ENCODE measurements around the gene ZNF487. TPM values are rescaled to one million over a fixed set of nuclear protein-coding genes. Genes with fewer than 3 reads are reported as not detected.

Gene ZNF487
- total and polyA plus RNA-seq, 2 of the 13 experiments (the other 11 are each of a cell fraction or from before 2014, with no cell fraction given): 7.4 to 8.8 TPM

DNA sequence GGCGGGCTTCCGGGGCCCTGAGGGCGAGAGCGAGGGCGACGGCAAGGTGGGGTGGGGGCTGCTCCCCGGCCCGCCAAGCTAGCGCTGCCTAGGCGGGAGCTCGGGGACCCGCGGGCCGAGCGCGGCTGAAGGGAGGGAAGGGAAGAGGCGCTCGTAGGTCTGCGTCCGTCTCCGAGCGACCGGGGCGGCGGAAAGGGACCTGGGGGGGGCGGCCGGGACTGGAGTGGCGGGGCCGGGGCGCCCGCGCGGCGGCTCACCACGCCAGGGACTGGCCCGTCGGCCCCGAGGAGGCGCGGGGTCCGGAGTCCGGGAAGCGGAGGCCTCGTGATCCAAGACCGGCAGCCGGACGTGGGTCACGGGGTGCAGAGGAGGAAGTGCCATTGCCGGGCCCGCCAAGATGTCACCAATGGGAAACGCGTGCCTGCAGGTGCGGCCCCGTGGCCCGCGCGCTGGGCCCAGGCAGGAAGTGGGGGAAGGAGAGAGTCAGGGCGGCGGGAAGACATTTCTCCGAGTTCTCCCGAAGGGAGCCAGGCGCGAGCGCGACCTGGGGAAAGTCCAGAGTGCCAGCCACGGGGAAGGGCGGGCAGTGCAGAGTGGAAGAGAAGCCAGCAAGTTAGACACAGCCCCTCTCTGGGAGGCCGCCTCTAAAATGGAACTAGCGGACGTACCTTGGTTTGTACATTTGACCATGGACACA, 39.8 kb upstream of the ZNF487 start (continued):
- TF ChIP-seq, protein P1, sequence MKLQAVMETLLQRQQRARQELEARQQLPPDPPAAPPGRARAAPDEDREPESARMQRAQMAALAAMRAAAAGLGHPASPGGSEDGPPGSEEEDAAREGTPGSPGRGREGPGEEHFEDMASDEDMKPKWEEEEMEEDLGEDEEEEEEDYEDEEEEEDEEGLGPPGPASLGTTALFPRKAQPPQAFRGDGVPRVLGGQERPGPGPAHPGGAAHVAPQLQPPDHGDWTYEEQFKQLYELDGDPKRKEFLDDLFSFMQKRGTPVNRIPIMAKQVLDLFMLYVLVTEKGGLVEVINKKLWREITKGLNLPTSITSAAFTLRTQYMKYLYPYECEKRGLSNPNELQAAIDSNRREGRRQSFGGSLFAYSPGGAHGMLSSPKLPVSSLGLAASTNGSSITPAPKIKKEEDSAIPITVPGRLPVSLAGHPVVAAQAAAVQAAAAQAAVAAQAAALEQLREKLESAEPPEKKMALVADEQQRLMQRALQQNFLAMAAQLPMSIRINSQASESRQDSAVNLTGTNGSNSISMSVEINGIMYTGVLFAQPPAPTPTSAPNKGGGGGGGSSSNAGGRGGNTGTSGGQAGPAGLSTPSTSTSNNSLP (IDR thresholded peaks at IDR 0.05; ENCODE audit: low read depth, low read length): no peak
- TF ChIP-seq, protein P2, sequence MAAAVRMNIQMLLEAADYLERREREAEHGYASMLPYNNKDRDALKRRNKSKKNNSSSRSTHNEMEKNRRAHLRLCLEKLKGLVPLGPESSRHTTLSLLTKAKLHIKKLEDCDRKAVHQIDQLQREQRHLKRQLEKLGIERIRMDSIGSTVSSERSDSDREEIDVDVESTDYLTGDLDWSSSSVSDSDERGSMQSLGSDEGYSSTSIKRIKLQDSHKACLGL (CRISPR knock-in tag; IDR thresholded peaks at IDR 0.05): peak; percentile 98
- TF ChIP-seq, protein P3, sequence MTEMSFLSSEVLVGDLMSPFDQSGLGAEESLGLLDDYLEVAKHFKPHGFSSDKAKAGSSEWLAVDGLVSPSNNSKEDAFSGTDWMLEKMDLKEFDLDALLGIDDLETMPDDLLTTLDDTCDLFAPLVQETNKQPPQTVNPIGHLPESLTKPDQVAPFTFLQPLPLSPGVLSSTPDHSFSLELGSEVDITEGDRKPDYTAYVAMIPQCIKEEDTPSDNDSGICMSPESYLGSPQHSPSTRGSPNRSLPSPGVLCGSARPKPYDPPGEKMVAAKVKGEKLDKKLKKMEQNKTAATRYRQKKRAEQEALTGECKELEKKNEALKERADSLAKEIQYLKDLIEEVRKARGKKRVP (CRISPR knock-in tag; IDR thresholded peaks at IDR 0.05): no peak
- TF ChIP-seq HMGA1 (CRISPR knock-in tag; conservative IDR thresholded peaks at IDR 0.05) (no peak), BRD4 (CRISPR knock-in tag; IDR thresholded peaks at IDR 0.05) (peak; percentile 90), YEATS4 (CRISPR knock-in tag; IDR thresholded peaks at IDR 0.05; ENCODE audit: borderline replicate concordance) (peak; percentile 97), NR2F2 (IDR thresholded peaks at IDR 0.05; ENCODE audit: borderline replicate concordance, low read depth) (no peak; the same call in 1 of the 2 replicates), ZNF274 (CRISPR knock-in tag; IDR thresholded peaks at IDR 0.05) (peak; percentile 87), FIP1L1 (IDR thresholded peaks at IDR 0.05; ENCODE audit: borderline replicate concordance, insufficient read depth, low read depth, low read length) (peak; percentile 74; the same call in 1 of the 2 replicates), SRY (CRISPR knock-in tag; IDR thresholded peaks at IDR 0.05) (peak; percentile 90)
- TF ChIP-seq, protein P4, sequence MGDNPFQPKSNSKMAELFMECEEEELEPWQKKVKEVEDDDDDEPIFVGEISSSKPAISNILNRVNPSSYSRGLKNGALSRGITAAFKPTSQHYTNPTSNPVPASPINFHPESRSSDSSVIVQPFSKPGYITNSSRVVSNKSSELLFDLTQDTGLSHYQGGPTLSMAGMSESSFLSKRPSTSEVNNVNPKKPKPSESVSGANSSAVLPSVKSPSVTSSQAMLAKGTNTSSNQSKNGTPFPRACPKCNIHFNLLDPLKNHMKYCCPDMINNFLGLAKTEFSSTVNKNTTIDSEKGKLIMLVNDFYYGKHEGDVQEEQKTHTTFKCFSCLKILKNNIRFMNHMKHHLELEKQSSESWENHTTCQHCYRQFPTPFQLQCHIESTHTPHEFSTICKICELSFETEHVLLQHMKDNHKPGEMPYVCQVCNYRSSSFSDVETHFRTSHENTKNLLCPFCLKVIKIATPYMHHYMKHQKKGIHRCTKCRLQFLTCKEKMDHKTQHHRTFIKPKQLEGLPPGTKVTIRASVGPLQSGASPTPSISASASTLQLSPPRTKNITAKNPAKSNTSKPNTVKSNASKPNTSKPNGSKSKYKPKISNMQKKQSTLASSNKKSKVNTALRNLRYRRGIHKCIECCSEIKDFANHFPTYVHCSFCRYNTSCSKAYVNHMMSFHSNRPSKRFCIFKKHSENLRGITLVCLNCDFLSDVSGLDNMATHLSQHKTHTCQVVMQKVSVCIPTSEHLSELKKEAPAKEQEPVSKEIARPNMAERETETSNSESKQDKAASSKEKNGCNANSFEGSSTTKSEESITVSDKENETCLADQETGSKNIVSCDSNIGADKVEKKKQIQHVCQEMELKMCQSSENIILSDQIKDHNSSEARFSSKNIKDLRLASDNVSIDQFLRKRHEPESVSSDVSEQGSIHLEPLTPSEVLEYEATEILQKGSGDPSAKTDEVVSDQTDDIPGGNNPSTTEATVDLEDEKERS (CRISPR knock-in tag; IDR thresholded peaks at IDR 0.05): peak; percentile 87; the same call in 1 of the 2 replicates
- TF ChIP-seq, protein P5, sequence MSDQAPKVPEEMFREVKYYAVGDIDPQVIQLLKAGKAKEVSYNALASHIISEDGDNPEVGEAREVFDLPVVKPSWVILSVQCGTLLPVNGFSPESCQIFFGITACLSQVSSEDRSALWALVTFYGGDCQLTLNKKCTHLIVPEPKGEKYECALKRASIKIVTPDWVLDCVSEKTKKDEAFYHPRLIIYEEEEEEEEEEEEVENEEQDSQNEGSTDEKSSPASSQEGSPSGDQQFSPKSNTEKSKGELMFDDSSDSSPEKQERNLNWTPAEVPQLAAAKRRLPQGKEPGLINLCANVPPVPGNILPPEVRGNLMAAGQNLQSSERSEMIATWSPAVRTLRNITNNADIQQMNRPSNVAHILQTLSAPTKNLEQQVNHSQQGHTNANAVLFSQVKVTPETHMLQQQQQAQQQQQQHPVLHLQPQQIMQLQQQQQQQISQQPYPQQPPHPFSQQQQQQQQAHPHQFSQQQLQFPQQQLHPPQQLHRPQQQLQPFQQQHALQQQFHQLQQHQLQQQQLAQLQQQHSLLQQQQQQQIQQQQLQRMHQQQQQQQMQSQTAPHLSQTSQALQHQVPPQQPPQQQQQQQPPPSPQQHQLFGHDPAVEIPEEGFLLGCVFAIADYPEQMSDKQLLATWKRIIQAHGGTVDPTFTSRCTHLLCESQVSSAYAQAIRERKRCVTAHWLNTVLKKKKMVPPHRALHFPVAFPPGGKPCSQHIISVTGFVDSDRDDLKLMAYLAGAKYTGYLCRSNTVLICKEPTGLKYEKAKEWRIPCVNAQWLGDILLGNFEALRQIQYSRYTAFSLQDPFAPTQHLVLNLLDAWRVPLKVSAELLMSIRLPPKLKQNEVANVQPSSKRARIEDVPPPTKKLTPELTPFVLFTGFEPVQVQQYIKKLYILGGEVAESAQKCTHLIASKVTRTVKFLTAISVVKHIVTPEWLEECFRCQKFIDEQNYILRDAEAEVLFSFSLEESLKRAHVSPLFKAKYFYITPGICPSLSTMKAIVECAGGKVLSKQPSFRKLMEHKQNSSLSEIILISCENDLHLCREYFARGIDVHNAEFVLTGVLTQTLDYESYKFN (CRISPR knock-in tag; conservative IDR thresholded peaks at IDR 0.05): peak; percentile 65
- TF ChIP-seq, protein P6, sequence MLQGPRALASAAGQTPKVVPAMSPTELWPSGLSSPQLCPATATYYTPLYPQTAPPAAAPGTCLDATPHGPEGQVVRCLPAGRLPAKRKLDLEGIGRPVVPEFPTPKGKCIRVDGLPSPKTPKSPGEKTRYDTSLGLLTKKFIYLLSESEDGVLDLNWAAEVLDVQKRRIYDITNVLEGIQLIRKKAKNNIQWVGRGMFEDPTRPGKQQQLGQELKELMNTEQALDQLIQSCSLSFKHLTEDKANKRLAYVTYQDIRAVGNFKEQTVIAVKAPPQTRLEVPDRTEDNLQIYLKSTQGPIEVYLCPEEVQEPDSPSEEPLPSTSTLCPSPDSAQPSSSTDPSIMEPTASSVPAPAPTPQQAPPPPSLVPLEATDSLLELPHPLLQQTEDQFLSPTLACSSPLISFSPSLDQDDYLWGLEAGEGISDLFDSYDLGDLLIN (CRISPR knock-in tag; IDR thresholded peaks at IDR 0.05; ENCODE audit: borderline replicate concordance): peak; percentile 95; the same call in 1 of the 2 replicates
- TF ChIP-seq, protein P7, sequence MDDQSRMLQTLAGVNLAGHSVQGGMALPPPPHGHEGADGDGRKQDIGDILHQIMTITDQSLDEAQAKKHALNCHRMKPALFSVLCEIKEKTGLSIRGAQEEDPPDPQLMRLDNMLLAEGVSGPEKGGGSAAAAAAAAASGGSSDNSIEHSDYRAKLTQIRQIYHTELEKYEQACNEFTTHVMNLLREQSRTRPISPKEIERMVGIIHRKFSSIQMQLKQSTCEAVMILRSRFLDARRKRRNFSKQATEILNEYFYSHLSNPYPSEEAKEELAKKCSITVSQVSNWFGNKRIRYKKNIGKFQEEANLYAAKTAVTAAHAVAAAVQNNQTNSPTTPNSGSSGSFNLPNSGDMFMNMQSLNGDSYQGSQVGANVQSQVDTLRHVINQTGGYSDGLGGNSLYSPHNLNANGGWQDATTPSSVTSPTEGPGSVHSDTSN (CRISPR knock-in tag; IDR thresholded peaks at IDR 0.05; ENCODE audit: borderline replicate concordance): no peak

Data from HepG2 (cell line).